ENCODE measurements around the gene KLRB1.

KLRB1 gene

GRCh38 chr12:9649532-9649940 lies 41.8 kb upstream of the KLRB1 start:
- no peaks in the 10 kb centered on the region for H3K9me2 ChIP-seq (replicated peaks; ENCODE audit: insufficient read depth, low read length)
- TF ChIP-seq EZH2phosphoT487 (IDR thresholded peaks at IDR 0.05; ENCODE audit: low read length) = no peak
- no peak for TF ChIP-seq EZH2 (optimal IDR thresholded peaks at IDR 0.05; ENCODE audit: low read depth, low read length)
- peak; percentile 34 for DNase-seq
- H3K9ac ChIP-seq (ENCODE audit: low read length) = peak overlapping the region; percentile 86
- peaks cover 44% of the 10 kb centered on the region for H3K79me2 ChIP-seq (ENCODE audit: low read length)
- H3F3A ChIP-seq (ENCODE audit: insufficient read depth, low read length) = peaks cover 44% of the 10 kb centered on the region
- peaks cover 27% of the 10 kb centered on the region for H3K4me1 ChIP-seq (ENCODE audit: low read length)
- peak overlapping the region; percentile 95 for H3K27ac ChIP-seq (ENCODE audit: low read length)
- H3K27me3 ChIP-seq (replicated peaks; ENCODE audit: insufficient read depth, low read length) = no peaks in the 10 kb centered on the region
- H3K9me3 ChIP-seq (replicated peaks; ENCODE audit: insufficient read depth, low read length) = no peaks in the 10 kb centered on the region
- H3K4me2 ChIP-seq (ENCODE audit: low read depth, low read length) = peak overlapping the region; percentile 89
- H3K4me3 ChIP-seq (ENCODE audit: low read length) = peak overlapping the region; percentile 63
- H2AFZ ChIP-seq (ENCODE audit: low read length) = peak overlapping the region; percentile 8; the same call in 1 of the 2 replicates
- no peaks in the 10 kb centered on the region for H4K20me1 ChIP-seq (ENCODE audit: insufficient read depth, low read length)
- H3K36me3 ChIP-seq (replicated peaks; ENCODE audit: insufficient read depth, low read length) = no peaks in the 10 kb centered on the region

GRCh38 chr12:9648701-9649531 lies 41.2 kb upstream of the KLRB1 start:
- Histone ChIP-seq H2AFZ (ENCODE audit: low read length) (peak overlapping the region; percentile 91; the same call in 1 of the 2 replicates), H3K79me2 (ENCODE audit: low read length) (peaks cover 44% of the 10 kb centered on the region)
- DNase-seq = peak; percentile 13

DNA sequence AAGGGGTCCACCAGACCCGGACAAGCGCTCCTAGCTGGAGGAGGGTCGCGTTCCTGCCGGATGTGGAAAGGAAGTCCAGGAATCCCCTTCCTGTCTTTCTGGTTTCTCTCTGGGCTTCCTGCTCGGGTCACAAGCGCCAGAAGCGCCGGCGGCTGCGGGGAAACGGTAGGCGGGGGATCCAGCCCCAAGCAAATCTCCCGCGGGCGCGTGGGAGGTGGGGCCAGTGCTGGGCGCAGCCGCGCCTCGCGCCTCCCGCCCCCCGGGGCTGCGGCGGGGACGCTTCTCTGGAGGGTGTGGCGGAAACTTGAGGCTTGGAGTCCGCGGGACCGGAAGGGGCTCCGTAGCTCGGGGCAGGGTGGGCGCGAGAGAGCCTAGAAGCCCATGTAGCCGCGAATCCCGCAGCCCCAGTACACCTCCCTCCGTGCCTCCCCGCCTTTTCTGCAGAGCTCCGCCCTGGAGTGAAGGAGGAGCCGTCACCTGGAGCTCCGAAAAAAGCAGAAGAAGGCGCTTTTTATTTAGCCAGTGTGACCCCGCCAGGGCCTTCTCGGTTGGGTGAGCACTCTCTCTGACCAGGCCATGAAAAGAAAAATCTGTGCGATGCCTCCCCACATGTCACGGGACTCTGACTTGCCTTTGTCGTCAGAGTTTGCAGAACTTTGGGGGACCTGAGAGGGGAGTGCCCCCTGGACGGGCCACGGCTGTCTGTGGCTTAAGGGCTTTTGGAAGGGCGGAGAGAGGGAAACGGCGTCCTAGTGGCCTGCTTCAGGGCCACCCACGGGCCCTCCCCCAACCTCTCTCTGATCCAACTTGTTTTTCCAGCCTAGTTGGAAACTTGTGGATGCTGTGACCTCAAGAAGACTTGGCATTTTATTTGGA lies 40.3 kb upstream of the KLRB1 start:
- Histone ChIP-seq H3K9me2 (replicated peaks; ENCODE audit: insufficient read depth, low read length) (no peaks in the 10 kb centered on the region), H3K9ac (ENCODE audit: low read length) (peak overlapping the region; percentile 86), H3K79me2 (ENCODE audit: low read length) (peaks cover 39% of the 10 kb centered on the region), H3K4me2 (ENCODE audit: low read depth, low read length) (peak overlapping the region; percentile 89), H3K4me1 (ENCODE audit: low read length) (peaks cover 27% of the 10 kb centered on the region), H3K27me3 (replicated peaks; ENCODE audit: insufficient read depth, low read length) (no peaks in the 10 kb centered on the region), H3F3A (ENCODE audit: insufficient read depth, low read length) (peaks cover 44% of the 10 kb centered on the region), H3K27ac (ENCODE audit: low read length) (peak overlapping the region; percentile 95), H4K20me1 (ENCODE audit: insufficient read depth, low read length) (no peaks in the 10 kb centered on the region), H2AFZ (ENCODE audit: low read length) (peak overlapping the region; percentile 91), H3K36me3 (replicated peaks; ENCODE audit: insufficient read depth, low read length) (no peaks in the 10 kb centered on the region), H3K9me3 (replicated peaks; ENCODE audit: insufficient read depth, low read length) (no peaks in the 10 kb centered on the region), H3K4me3 (ENCODE audit: low read length) (peak overlapping the region; percentile 63)
- TF ChIP-seq EZH2phosphoT487 (IDR thresholded peaks at IDR 0.05; ENCODE audit: low read length) (no peak), CTCF (IDR thresholded peaks at IDR 0.05; ENCODE audit: low read length) (no peak), EZH2 (optimal IDR thresholded peaks at IDR 0.05; ENCODE audit: low read depth, low read length) (no peak)
- DNase-seq = peak; percentile 90

More at GRCh38 chr12:9648701-9649531, 41.2 kb upstream of the KLRB1 start:
- TF ChIP-seq EZH2 (optimal IDR thresholded peaks at IDR 0.05; ENCODE audit: low read depth, low read length) (no peak), CTCF (IDR thresholded peaks at IDR 0.05; ENCODE audit: low read length) (no peak), EZH2phosphoT487 (IDR thresholded peaks at IDR 0.05; ENCODE audit: low read length) (no peak)
- no peaks in the 10 kb centered on the region for H4K20me1 ChIP-seq (ENCODE audit: insufficient read depth, low read length)
- peak overlapping the region; percentile 95 for H3K27ac ChIP-seq (ENCODE audit: low read length)
- H3K4me1 ChIP-seq (ENCODE audit: low read length) = peaks cover 27% of the 10 kb centered on the region
- peak overlapping the region; percentile 63 for H3K4me3 ChIP-seq (ENCODE audit: low read length)
- H3K4me2 ChIP-seq (ENCODE audit: low read depth, low read length) = peak overlapping the region; percentile 89
- no peaks in the 10 kb centered on the region for H3K9me3 ChIP-seq (replicated peaks; ENCODE audit: insufficient read depth, low read length)
- no peaks in the 10 kb centered on the region for H3K9me2 ChIP-seq (replicated peaks; ENCODE audit: insufficient read depth, low read length)
- H3F3A ChIP-seq (ENCODE audit: insufficient read depth, low read length) = peaks cover 44% of the 10 kb centered on the region
- no peaks in the 10 kb centered on the region for H3K36me3 ChIP-seq (replicated peaks; ENCODE audit: insufficient read depth, low read length)
- H3K27me3 ChIP-seq (replicated peaks; ENCODE audit: insufficient read depth, low read length) = no peaks in the 10 kb centered on the region
- H3K9ac ChIP-seq (ENCODE audit: low read length) = peak overlapping the region; percentile 86

Measured in MM.1S (cell line).